K562 (cell line): ENCODE measurements around the gene B4GALT5. TPM values are rescaled to one million over a fixed set of nuclear protein-coding genes. Genes with fewer than 3 reads are reported as not detected.

Experiments
- BDP1 ChIP-seq: IDR thresholded peaks from 3 replicates; pipeline ENCODE4 v1.6.1; 2011; ENCODE audit not compliant: insufficient read length, insufficient read depth
- CTCFL ChIP-seq: IDR thresholded peaks from 2 replicates; pipeline ENCODE4 v1.6.1; 2011; ENCODE audit warnings: borderline replicate concordance, low read depth, mild to moderate bottlenecking, moderate library complexity, low read length; ENCODE audit not compliant: insufficient read depth, poor library complexity, severe bottlenecking
- CXXC5 ChIP-seq: fragments of 250-450 bp; sonication (Bioruptor Pico); IDR thresholded peaks from 2 replicates; pipeline ENCODE4 v1.8.0; 2022; ENCODE audit warnings: inconsistent platforms, mild to moderate bottlenecking, moderate library complexity
- DNMT1 ChIP-seq: fragments of 450-650 bp; IDR thresholded peaks from 2 replicates; pipeline ENCODE4 v1.6.1; 2016; ENCODE audit warnings: antibody characterized with exemption, mild to moderate bottlenecking
- EHMT2 ChIP-seq: fragments of 450-650 bp; IDR thresholded peaks from 2 replicates; pipeline ENCODE4 v1.6.1; 2018; ENCODE audit warnings: antibody characterized with exemption
- GTF2B ChIP-seq: IDR thresholded peaks from 2 replicates; pipeline ENCODE4 v1.6.1; 2011; ENCODE audit not compliant: insufficient read length; ENCODE audit errors: extremely low read depth
- GTF2F1 ChIP-seq: IDR thresholded peaks from 2 replicates; pipeline ENCODE4 v1.6.1; 2011; ENCODE audit warnings: low read depth, low read length, improper control_type of control experiment
- HDGF ChIP-seq: fragments of 450-650 bp; IDR thresholded peaks from 2 replicates; pipeline ENCODE4 v1.6.1; 2016
- HLTF ChIP-seq: fragments of 450-650 bp; IDR thresholded peaks from 2 replicates; pipeline ENCODE4 v1.6.1; 2016
- KDM4B ChIP-seq, 2 experiments: fragments of 450-650 bp in 1 of 2; sonication (generic) in 1 of 2; IDR thresholded peaks; 2 replicates each; pipeline ENCODE4 v1.6.1; 2016 to 2017; ENCODE audit warnings: borderline replicate concordance in 2 of 2, antibody characterized with exemption in 1 of 2, low read depth in 1 of 2, mild to moderate bottlenecking in 1 of 2
- KLF13 ChIP-seq: fragments of 450-650 bp; IDR thresholded peaks from 2 replicates; pipeline ENCODE4 v1.6.1; 2016; ENCODE audit warnings: missing genetic modification characterization, low read depth, mild to moderate bottlenecking, missing compliant biosample characterization, moderate library complexity, borderline replicate concordance
- NCOR1 ChIP-seq: fragments of 450-650 bp; IDR thresholded peaks from 2 replicates; pipeline ENCODE4 v1.6.1; 2016; ENCODE audit warnings: mild to moderate bottlenecking, moderate library complexity
- NUFIP1 ChIP-seq: fragments of 450-650 bp; IDR thresholded peaks from 2 replicates; pipeline ENCODE4 v1.6.1; 2018; ENCODE audit not compliant: partially characterized antibody
- PHF21A ChIP-seq: fragments of 450-650 bp; IDR thresholded peaks from 2 replicates; pipeline ENCODE4 v1.6.1; 2017; ENCODE audit warnings: low read depth, borderline replicate concordance
- SAFB2 ChIP-seq: fragments of 200-400 bp; formaldehyde crosslinking; IDR thresholded peaks from 2 replicates; pipeline ENCODE4 v1.6.1; 2018; ENCODE audit warnings: borderline replicate concordance, low read length, low read depth, moderate library complexity; ENCODE audit not compliant: severe bottlenecking
- SIRT6 ChIP-seq: IDR thresholded peaks from one replicate; pipeline ENCODE4 v1.6.1; 2012; ENCODE audit warnings: low read depth, mild to moderate bottlenecking, control low read depth, inconsistent platforms, low read length, moderate library complexity
- SMAD4 ChIP-seq: fragments of 250-450 bp; sonication (Bioruptor Pico); conservative IDR thresholded peaks from 2 replicates; pipeline ENCODE4 v1.8.0; 2021; ENCODE audit warnings: inconsistent platforms, mild to moderate bottlenecking, moderate library complexity
- SRSF1 ChIP-seq: fragments of 200-400 bp; formaldehyde crosslinking; IDR thresholded peaks from 2 replicates; pipeline ENCODE4 v1.6.1; 2017; ENCODE audit warnings: mild to moderate bottlenecking, low read depth, low read length, moderate library complexity
- ZKSCAN3 ChIP-seq: fragments of 250-450 bp; sonication (Bioruptor Pico); IDR thresholded peaks from 2 replicates; pipeline ENCODE4 v1.4.0; 2020
- polyA plus RNA-seq, 8 experiments: library from polyadenylated mRNA; depleted of rRNA in 4 of 8; stranded (reverse) in 5 of 8; unstranded in 3 of 8; fragments of >200 nt; fragmentation: Nextera tagmentation in 2 of 8; fragmentation: Illumina TruSeq in 1 of 8; extraction: Ambion mirVana in 2 of 8; extraction: Trizol in 1 of 8; gene quantifications; 2 replicates each; pipeline versions ENCODE4 v1.2.1 to v1.2.3, GENCODE V29; 2011 to 2014; ENCODE audit warnings: inconsistent platforms in 1 of 8, missing spikeins in 1 of 8
- total RNA-seq, 7 experiments: library from RNA; depleted of rRNA in 6 of 7; stranded (reverse); fragments of >200 nt in 6 of 7; fragmentation: Illumina TruSeq in 2 of 7; extraction: Trizol in 2 of 7; gene quantifications; 2 replicates each; pipeline versions ENCODE4 v1.2.1 to v1.2.3, GENCODE V29; 2011 to 2021; ENCODE audit warnings: low replicate concordance in 1 of 7
- TF ChIP-seq, protein P1 (sequence below), 2 experiments: fragments of 150-350 bp in 1 of 2; IDR thresholded peaks; 2 replicates each; pipeline ENCODE4 v1.6.1; 2012 to 2016; ENCODE audit warnings: low read depth in 2 of 2, low read length in 2 of 2, mild to moderate bottlenecking in 1 of 2, moderate library complexity in 1 of 2

B4GALT5 gene
- total and polyA plus RNA-seq, 9 of the 15 experiments (the other 6 are each of a cell fraction or from before 2014, with no cell fraction given): 8.5 to 32.6 (median 23.4) TPM

GRCh38 chr20:49712996-49713752, 504 bp downstream of the B4GALT5 start (continued):
- no peak for TF ChIP-seq GTF2B
- TF ChIP-seq ZKSCAN3 (CRISPR knock-in tag): no peak
- TF ChIP-seq, protein P1, sequence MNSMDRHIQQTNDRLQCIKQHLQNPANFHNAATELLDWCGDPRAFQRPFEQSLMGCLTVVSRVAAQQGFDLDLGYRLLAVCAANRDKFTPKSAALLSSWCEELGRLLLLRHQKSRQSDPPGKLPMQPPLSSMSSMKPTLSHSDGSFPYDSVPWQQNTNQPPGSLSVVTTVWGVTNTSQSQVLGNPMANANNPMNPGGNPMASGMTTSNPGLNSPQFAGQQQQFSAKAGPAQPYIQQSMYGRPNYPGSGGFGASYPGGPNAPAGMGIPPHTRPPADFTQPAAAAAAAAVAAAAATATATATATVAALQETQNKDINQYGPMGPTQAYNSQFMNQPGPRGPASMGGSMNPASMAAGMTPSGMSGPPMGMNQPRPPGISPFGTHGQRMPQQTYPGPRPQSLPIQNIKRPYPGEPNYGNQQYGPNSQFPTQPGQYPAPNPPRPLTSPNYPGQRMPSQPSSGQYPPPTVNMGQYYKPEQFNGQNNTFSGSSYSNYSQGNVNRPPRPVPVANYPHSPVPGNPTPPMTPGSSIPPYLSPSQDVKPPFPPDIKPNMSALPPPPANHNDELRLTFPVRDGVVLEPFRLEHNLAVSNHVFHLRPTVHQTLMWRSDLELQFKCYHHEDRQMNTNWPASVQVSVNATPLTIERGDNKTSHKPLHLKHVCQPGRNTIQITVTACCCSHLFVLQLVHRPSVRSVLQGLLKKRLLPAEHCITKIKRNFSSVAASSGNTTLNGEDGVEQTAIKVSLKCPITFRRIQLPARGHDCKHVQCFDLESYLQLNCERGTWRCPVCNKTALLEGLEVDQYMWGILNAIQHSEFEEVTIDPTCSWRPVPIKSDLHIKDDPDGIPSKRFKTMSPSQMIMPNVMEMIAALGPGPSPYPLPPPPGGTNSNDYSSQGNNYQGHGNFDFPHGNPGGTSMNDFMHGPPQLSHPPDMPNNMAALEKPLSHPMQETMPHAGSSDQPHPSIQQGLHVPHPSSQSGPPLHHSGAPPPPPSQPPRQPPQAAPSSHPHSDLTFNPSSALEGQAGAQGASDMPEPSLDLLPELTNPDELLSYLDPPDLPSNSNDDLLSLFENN (IDR thresholded peaks at IDR 0.05; ENCODE audit: low read depth in 2 of 2, low read length in 2 of 2): no peak
- no peak for TF ChIP-seq BDP1
- TF ChIP-seq SMAD4 (CRISPR knock-in tag): 0 out of 2 replicates have a peak, but pooled peaks have one; percentile 55
- TF ChIP-seq HLTF: no peak
- 0 out of 2 replicates have a peak, but pooled peaks have one; percentile 20 for TF ChIP-seq SRSF1
- no peak for TF ChIP-seq CXXC5 (CRISPR knock-in tag)
- TF ChIP-seq DNMT1: no peak
- 0 out of 4 replicates have a peak, but pooled peaks of 1 of the 2 experiments have one; percentile 31 for TF ChIP-seq KDM4B (IDR thresholded peaks at IDR 0.05; ENCODE audit: borderline replicate concordance in 2 of 2, low read depth in 1 of 2)
- TF ChIP-seq CTCFL: no peak
- no peak for TF ChIP-seq GTF2F1
- TF ChIP-seq PHF21A: 0 out of 2 replicates have a peak, but pooled peaks have one; percentile 42
- no peak for TF ChIP-seq KLF13 (tag)
- TF ChIP-seq SAFB2: no peak
- no peak for TF ChIP-seq SIRT6
- TF ChIP-seq NUFIP1: no peak
- TF ChIP-seq NCOR1: no peak
- no peak for TF ChIP-seq EHMT2
- no peak for TF ChIP-seq HDGF
